NCI-H2196 treated with DMSO at 0.1 percent for 48 hours (cell line): Measurements from ENCODE around the gene EXOSC7.

Experiments used
- DNase-seq: peaks from one replicate; lab custom pipeline; 2025; ENCODE audit not compliant: unreplicated experiment; lab: John Stamatoyannopoulos, UW

EXOSC7 gene

GRCh38 chr3:44992555-44993470 lies 16.8 kb downstream of the EXOSC7 start:
- DNase-seq: no peak

- no peak for DNase-seq
Observed at GRCh38 chr3:44993471-44994205, 17.6 kb downstream of the EXOSC7 start.

DNA sequence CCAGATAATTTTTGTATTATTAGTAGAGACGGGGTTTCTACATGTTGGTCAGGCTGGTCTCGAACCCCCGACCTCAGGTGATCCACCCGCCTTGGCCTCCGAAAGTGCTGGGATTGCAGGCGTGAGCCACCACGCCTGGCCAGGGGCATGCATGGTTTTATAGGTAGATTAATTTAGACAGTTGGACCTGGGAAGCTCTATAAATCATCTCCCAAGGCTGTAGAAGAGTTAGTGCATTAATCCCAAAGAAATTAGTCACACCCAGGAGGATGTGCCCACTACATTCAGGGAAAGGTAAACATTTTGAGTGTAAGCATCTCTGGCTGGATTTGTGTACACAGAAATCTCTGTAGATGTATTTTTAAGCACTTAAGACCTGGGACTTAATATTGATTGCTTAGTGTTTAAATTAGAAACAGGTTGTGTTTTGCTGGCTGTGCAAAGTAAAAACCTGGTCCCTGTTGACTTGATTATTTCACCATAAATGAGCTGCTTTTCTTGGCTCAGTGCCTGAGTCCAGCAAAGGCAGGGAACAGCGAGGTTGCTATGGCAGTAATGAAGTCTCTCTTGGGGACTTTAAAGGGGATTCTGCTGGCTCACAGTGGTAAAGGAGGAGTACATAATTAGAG lies 19.2 kb downstream of the EXOSC7 start:
- DNase-seq: no peak

DNA sequence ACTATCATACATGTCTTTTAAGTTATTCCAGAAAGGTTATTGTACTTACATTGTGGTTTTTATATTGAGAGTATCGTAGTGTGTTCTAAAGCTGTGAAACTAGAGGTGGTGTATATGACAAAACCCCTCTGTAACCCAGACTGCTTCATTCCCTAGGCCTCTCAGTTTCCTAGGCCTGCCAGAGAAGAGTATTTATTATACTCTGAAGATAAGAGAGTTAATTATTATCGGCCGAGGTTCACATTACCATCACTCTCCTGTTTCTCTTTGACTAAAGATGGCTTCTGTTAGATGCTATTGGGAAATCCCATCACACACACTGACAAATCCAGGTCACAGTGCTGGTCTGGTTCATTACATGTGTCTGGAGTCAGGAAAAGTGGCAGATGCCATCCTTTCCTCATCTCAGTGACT lies 20.5 kb downstream of the EXOSC7 start:
- no peak for DNase-seq

- DNase-seq: no peak
Observed at GRCh38 chr3:44999782-45000181, 23.7 kb downstream of the EXOSC7 start.

DNA sequence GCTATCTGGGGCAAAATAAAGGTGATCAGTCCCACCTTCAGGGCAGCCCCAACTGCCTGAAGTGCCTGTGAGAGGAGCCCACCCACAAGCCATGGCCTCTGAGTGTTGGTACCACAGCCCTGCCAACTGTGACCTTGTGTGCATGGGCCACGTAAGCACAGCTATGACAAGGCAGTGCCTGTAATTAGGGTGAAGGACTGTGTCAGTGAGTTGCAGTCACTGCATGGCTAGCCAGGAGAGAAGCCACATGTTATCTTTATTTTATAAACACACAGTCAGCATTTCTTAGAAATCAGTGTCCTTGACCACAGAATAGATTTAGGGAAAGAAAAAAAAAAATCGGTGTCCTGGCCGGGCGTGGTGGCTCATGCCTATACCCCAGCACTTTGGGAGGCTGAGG lies 24.8 kb downstream of the EXOSC7 start:
- DNase-seq: no peak

DNA sequence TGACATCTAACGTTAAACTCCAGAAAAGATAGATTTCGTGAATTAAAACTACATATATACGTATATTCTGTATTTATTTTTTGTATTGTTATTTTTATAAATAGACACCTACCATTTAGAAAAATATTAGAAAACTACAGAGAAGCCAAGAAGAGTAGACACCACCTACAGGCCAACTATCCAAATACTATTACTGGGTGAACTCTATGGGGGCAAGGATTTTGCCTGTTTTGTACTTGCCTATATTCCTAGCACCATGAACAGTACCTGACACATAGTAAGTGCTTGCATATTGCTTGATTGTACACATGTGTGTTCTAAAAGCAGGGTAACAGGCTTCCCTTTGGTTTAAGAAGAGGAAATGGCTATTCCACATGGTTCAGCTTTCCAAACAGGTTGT lies 25.7 kb downstream of the EXOSC7 start:
- no peak for DNase-seq

DNA sequence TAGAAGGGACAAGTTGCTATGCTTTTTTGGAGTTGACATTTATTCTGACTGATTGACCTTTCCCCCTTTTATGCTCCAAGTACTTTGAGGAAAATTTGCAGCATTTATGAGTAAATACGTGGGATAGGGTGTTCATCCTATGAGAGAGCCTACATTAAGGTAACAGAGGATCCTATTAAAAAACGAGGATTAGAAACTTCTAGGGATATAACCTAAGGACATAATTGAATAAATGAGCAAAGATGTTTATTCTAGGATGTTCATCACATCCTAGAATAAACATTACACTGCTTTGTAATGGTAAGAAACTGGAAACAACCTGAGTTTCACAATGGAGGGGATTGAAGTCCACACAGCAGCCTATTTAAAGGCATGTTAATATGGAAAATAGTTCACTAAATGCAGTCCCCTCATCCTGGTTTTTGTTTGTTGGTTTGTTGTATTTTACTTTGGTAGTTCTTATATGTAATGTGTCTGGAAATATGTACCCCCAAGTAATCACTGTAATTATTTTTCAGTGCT lies 26.2 kb downstream of the EXOSC7 start:
- DNase-seq: no peak

DNA sequence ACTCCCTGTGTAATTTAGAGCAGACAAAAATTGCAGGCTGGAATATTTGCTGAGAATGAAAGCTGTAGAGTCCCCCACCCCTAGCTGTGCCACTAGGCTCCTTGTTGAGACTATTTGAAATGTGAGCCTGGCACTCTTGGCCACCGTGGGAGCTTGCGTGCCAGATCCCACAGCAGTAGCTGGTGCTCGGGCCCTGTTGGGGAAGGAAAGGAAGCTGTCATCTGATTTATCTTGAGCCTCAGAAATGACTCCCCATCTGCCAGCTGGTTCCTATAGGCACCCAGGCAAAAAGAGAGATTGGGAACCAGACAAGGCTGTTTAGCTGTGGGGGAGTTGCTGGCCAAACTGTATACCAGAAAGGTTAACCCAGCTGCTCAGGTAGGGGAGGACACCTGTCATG lies 26.7 kb downstream of the EXOSC7 start:
- no peak for DNase-seq

DNA sequence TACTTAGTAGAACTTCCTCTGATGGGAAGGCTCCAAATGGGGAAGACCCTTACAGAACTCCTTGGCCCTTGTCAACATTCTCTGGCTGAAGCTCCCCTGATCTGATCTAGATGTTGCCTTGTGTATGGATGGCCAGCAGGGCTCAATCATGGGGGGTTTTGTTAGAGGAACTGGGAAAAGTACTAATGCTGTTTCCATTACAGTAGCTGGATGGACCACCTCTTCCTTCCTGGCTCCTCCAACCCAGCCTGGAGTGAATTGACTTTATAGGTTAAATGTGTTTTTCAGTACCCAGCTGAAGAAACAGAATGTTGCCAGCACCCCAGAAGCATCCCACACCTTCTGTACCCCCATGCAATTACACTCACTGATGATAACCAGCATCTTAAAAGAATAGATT lies 27.4 kb downstream of the EXOSC7 start:
- no peak for DNase-seq

GRCh38 chr3:45003859-45004258 lies 27.8 kb downstream of the EXOSC7 start:
- DNase-seq: no peak

DNA sequence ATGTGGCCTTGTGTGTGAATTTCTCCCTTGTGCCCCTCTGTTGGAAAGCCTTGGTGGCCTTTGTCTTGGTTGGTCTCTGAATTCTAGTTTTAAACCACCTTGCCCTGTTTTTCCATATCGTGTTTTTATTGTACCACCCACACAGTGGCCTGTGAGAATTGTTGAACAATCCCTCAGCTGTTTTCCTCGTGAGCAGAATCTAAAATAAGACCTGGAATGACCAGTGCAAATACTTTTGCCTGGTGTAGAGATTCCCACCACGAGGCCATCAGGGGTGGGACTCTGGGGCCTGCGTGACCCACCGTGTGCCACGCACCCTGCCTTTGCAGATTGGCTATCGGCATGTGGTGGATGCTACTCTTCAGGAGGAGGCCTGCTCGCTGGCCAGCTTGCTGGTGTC lies 31.0 kb downstream of the EXOSC7 start:
- DNase-seq: no peak

DNA sequence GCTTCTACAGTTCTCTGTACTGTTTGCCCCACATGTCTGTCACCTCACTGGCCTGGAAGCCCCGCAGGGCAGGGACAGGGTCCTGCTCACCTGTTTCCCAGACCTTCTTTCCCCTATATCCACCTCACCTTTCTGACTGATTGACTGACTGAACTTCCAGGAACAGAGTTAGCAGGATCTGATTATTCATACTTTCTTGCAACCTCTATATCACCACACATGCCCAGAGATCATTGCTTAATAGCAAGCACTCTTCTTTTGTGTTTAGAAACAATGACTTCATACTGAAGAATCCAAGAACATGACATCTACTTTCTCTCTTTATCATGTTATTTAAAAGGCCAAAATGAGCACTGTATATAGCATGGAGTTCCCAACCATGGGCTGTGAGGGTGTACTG lies 32.1 kb downstream of the EXOSC7 start:
- DNase-seq: no peak

- no peak for DNase-seq
Observed at GRCh38 chr3:45009868-45010267, 33.8 kb downstream of the EXOSC7 start.

DNA sequence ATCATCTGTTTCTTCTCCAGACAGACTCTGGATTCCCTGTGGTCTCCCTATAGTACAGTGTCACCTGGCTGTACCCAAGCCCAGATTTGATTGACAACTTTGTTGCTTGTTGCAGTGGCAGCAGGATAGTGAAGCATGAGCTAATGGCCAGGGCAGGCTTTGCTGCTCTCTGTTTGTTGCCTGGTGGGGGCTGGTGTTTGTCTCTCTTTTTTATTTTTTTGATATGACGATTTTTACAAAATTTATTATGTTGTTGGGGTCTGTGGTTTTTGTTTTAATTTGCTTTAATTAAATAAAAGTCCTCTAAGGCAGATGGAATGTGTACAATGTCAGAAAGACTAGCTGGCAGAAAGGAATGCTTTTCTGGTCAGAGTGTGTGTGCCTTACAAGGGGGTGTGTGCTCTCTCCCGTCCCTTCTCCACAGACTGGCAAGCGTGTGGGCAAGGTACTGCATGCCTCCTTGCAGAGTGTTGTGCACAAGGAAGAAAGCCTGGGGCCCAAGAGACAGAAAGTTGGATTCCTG lies 34.8 kb downstream of the EXOSC7 start:
- no peak for DNase-seq

DNA sequence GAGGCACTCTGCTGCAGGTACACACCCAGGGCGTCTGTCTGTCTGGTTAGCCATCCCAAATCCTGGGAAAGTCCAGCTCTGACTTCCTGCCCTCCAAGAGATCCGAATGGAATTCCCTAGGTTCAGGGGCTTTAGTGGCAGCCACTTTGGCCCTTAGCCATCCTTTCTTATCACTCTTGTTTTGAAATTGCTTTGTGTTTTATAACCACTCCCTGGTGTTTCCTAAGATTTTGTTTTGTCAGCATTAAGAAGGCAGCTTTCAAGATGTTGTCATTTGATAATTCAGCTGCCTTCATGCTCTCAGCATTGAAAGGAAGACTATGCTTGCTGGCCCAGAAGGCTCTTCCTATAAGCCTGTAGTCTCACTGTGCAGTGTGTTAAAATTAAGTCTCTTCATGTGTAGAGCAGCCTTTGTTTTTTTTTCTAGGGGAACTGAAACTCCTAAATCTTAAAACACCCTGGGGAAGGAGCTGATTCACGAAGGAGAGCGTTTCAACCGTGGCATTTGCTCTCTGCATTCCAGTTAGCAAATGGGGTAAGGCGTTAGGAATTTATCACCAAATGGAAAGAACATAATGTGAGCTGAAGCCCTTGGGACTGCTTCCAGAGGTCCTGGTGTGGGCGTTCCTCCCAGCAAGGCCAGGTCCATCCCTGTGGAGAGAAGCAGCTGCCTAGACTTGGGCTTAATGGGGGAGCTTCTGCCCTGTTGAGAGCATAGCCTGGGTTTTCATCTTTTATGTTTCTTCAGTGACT lies 35.9 kb downstream of the EXOSC7 start:
- no peak for DNase-seq

GRCh38 chr3:45012577-45012976 lies 36.5 kb downstream of the EXOSC7 start:
- DNase-seq: no peak

DNA sequence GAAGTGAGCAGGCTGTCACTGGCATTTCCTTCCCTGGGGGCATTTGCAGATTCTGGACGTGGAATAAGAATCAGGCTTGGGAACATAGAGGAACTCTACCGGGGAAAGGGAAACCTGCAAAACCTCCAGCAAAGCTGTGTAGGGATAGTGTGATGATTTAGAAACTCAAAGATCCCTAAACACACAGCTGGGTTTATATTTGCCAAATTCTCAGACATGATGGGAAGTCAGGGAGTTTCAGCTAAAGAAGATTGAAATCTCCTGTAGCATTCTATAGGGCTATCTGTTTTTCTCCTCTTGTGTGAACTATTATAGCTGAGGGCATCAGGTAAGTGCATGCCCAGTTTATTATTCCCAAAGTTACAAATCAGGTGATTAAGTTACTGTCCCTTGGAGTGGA lies 40.9 kb downstream of the EXOSC7 start:
- DNase-seq: no peak

- no peak for DNase-seq
Observed at GRCh38 chr3:45017821-45018220, 41.8 kb downstream of the EXOSC7 start.

DNA sequence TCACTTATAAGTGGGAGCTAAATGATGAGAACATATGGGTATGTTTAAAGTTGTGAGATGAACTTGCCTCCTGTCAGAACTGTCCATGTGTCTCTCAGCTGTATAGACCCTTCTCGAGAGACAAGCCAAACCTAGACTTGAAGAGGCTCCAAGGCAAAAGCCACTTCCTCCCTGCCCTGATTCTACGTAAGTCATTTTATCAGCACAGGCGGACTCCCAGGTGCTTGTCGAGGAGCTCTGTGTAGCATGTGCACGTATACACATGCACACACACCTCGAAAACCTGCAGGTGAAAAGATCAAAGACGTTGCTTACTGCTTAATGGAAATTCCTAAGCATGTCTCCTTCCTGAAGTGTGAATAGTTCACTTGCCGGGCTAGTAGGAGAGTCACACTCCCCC lies 44.5 kb downstream of the EXOSC7 start:
- no peak for DNase-seq
